ENCODE data around the gene EGLN2.

GRCh38 chr19:40803170-40803856, 4.3 kb downstream of the EGLN2 start:
- TF ChIP-seq CHD1 (IDR thresholded peaks at IDR 0.05; ENCODE audit: low read depth, low read length) (no peak), HCFC1 (IDR thresholded peaks at IDR 0.05; ENCODE audit: low read length) (no peak), CTCF (IDR thresholded peaks at IDR 0.05 in 2 of 3, conservative IDR thresholded peaks at IDR 0.05 in 1 of 3; ENCODE audit: control insufficient read depth in 2 of 3, extremely low read depth in 1 of 3, insufficient read depth in 1 of 3, low read depth in 3 of 3, low read length in 3 of 3) (no peak), SIX5 (IDR thresholded peaks at IDR 0.05; ENCODE audit: low read depth, low read length, severe bottlenecking) (no peak), HDGF (IDR thresholded peaks at IDR 0.05) (no peak), CEBPZ (IDR thresholded peaks at IDR 0.05; ENCODE audit: low read depth, low read length) (no peak), POLR2AphosphoS5 (IDR thresholded peaks at IDR 0.05; ENCODE audit: low read length) (no peak), EP300 (IDR thresholded peaks at IDR 0.05; ENCODE audit: borderline replicate concordance in 1 of 2, control insufficient read depth in 1 of 2, low read depth in 2 of 2, low read length in 2 of 2) (no peak), EGR1 (IDR thresholded peaks at IDR 0.05; ENCODE audit: borderline replicate concordance in 1 of 2, low read depth in 2 of 2, low read length in 2 of 2) (no peak), FOXM1 (IDR thresholded peaks at IDR 0.05; ENCODE audit: low read depth, low read length) (no peak), JUNB (IDR thresholded peaks at IDR 0.05) (no peak), MXI1 (IDR thresholded peaks at IDR 0.05; ENCODE audit: low read depth, low read length) (no peak), ZNF274 (IDR thresholded peaks at IDR 0.05; ENCODE audit: insufficient read depth, insufficient read length) (no peak)
